C4-2B (cell line): ENCODE results near the gene SRBD1.
A peak's percentile ranks its signal among the peaks of the same experiment; 100 is the strongest.

Experiments
- H3K27ac ChIP-seq: fragments of 450-650 bp; 2 replicates; pipeline ENCODE4 v1.5.1; 2017
- ZFX ChIP-seq: fragments of 450-650 bp; IDR thresholded peaks from 2 replicates; pipeline ENCODE4 v1.6.1; 2017
- TF ChIP-seq, protein P1 (sequence below): fragments of 450-650 bp; conservative IDR thresholded peaks from 2 replicates; pipeline ENCODE4 v1.5.1; 2017; ENCODE audit warnings: mild to moderate bottlenecking

SRBD1 gene

GRCh38 chr2:45567288-45567963 is 43.6 kb downstream of the SRBD1 start:
- peak overlapping the region; percentile 50 for H3K27ac ChIP-seq
- TF ChIP-seq, protein P1, sequence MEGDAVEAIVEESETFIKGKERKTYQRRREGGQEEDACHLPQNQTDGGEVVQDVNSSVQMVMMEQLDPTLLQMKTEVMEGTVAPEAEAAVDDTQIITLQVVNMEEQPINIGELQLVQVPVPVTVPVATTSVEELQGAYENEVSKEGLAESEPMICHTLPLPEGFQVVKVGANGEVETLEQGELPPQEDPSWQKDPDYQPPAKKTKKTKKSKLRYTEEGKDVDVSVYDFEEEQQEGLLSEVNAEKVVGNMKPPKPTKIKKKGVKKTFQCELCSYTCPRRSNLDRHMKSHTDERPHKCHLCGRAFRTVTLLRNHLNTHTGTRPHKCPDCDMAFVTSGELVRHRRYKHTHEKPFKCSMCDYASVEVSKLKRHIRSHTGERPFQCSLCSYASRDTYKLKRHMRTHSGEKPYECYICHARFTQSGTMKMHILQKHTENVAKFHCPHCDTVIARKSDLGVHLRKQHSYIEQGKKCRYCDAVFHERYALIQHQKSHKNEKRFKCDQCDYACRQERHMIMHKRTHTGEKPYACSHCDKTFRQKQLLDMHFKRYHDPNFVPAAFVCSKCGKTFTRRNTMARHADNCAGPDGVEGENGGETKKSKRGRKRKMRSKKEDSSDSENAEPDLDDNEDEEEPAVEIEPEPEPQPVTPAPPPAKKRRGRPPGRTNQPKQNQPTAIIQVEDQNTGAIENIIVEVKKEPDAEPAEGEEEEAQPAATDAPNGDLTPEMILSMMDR: no peak
- TF ChIP-seq ZFX: no peak

DNA sequence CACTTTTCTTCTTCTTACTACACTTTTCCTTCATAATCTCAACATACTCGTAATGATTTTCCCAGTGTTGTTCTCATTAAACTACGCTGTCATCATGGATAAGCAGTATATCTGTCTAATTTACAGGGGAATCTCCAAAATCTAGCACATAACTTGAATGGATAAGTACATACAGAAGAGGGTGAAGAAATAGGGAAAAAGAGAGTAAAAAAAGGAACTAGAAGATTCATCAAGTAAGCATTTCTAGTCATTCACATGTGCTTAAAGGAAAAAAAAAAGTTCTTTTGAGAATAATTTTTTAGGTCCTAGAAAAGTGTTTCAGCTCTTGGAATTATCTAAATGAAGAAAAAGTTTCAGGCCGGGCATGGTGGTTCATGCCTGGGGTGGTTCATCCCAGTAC is 51.6 kb downstream of the SRBD1 start:
- TF ChIP-seq ZFX: no peak
- TF ChIP-seq, protein P1: no peak
- no peak overlapping the region for H3K27ac ChIP-seq

DNA sequence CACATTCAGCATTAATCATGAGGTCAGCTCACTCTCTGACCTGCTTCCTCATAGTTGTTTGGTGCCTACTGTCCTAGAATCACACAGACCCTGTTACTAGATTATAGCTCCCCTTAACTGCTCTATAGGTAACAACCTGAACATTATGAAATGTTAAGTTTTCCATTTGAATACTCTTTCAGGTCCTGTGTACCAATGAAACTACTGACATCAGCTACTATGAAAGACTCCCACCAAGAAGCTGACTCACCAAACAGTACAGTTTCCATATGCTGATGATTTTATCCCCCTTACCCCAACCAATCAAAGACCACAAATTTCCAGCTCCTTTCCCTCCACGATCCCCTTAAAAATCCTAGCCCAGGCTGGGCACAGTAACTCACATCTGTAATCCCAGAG is 56.3 kb downstream of the SRBD1 start:
- no peak overlapping the region for H3K27ac ChIP-seq
- TF ChIP-seq, protein P1: no peak
- no peak for TF ChIP-seq ZFX

- no peak for TF ChIP-seq ZFX
- TF ChIP-seq, protein P1: no peak
- H3K27ac ChIP-seq: no peak overlapping the region
Observed at GRCh38 chr2:45554073-45554741, 56.9 kb downstream of the SRBD1 start.

DNA sequence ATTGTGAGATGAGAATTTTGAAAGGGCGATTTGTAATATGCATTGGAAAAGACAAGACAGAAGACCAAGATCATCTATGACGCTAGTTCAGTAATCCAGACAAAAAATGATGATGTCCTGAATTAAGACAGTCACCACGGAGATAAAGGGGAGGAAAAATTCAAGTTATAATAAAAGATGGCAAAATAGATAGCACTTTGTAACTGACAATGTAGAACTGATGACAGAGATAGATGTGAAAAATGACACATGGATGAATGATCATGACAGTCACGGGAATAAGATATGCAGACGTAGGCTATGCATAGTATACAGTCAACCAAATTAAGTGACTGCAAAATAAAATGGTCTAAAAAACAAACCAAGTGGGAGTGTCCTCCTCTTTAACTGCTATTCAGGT is 59.2 kb downstream of the SRBD1 start:
- TF ChIP-seq, protein P1: no peak
- no peak for TF ChIP-seq ZFX
- no peak overlapping the region for H3K27ac ChIP-seq

GRCh38 chr2:45545943-45546342 is 65.1 kb downstream of the SRBD1 start:
- no peak overlapping the region for H3K27ac ChIP-seq

GRCh38 chr2:45543257-45543656 is 67.8 kb downstream of the SRBD1 start:
- no peak overlapping the region for H3K27ac ChIP-seq
- TF ChIP-seq ZFX: no peak
- TF ChIP-seq, protein P1: no peak

More at GRCh38 chr2:45545943-45546342, 65.1 kb downstream of the SRBD1 start:
- TF ChIP-seq, protein P1: no peak
- TF ChIP-seq ZFX: no peak
